ENCODE measurements around the gene TWF2. TPM values are rescaled to one million over a fixed set of nuclear protein-coding genes. Genes with fewer than 3 reads are reported as not detected.

Gene TWF2
- total RNA-seq, 3 donors from 2014 or later, result 69.7 to 76.5 (median 72.8) TPM

- peaks cover 10% of the 10 kb centered on the region for H3K4me1 Mint-ChIP-seq (ENCODE audit: low read depth)
- no peak overlapping the region for H3K4me3 Mint-ChIP-seq
- no peaks in the 10 kb centered on the region for H3K36me3 Mint-ChIP-seq (ENCODE audit: insufficient read depth)
- DNase-seq (no peak), ATAC-seq (no peak)
- H3K27me3 Mint-ChIP-seq (ENCODE audit: low read depth), result no peaks in the 10 kb centered on the region
- H3K9me3 Mint-ChIP-seq, result no peaks in the 10 kb centered on the region
Measured at GRCh38 chr3:52185311-52185710, 53.6 kb downstream of the TWF2 start.

GRCh38 chr3:52184690-52185089 lies 54.3 kb downstream of the TWF2 start:
- Mint-ChIP-seq H3K4me3 (no peak overlapping the region), H3K27me3 (ENCODE audit: low read depth) (no peaks in the 10 kb centered on the region), H3K4me1 (ENCODE audit: low read depth) (peaks cover 10% of the 10 kb centered on the region), H3K36me3 (ENCODE audit: insufficient read depth) (no peaks in the 10 kb centered on the region), H3K9me3 (no peaks in the 10 kb centered on the region)
- no peak for DNase-seq
- ATAC-seq, result no peak

DNA sequence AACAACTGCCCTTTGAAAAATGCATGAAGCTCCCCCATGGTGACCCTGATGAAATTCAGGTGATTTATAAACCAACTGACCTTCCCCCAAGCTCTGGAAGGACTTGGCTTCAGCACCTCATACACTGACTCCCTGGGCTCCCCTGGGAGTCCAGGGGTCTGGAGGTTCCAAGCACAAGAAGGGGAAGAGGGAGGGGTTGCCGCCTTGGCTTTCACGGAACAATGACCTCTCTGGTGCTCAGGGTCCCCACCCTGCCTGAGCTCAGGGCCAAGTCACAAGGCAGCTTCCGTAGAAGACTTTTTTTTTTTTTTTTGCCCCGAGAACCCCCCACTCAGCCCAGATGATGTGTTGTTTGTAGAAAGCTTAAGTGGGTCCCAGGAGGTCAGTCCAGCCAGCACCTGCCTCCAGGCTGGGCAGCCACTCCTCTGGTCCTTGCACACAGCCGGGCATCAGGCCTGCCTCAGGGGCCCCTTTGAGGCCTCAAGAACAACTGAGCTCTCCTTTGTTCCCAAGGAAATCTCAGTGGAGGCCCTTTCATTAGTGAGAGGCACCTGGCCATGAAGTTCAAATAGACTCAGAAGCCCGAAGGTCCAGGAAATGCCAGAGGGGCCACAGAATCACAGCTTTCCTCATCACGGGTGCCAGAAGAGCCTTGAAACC lies 55.0 kb downstream of the TWF2 start:
- H3K27me3 Mint-ChIP-seq (ENCODE audit: low read depth), result no peaks in the 10 kb centered on the region
- ATAC-seq (no peak), DNase-seq (no peak)
- H3K36me3 Mint-ChIP-seq (ENCODE audit: insufficient read depth), result no peaks in the 10 kb centered on the region
- H3K4me1 Mint-ChIP-seq (ENCODE audit: low read depth), result peaks cover 9% of the 10 kb centered on the region
- H3K4me3 Mint-ChIP-seq, result no peak overlapping the region
- H3K9me3 Mint-ChIP-seq, result no peaks in the 10 kb centered on the region

DNA sequence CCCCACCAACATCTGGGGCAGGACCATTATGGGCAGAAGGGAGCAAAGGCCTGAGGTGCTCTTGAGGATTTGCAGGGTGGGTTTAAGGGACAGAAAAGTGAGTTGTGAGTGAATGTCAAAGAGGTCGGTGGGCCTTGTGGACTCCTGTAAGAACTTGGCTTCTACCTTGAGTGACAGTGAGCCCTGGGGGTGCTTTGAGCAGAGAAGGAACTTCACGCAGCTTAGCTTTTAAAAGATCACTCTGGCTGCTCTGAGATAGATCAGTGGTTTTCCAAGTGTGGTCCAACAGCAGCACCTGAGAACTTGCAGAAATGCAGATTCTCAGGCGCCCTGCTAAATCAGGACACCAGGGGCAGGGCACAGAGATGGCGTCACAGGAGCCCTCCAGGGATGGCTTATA lies 56.3 kb downstream of the TWF2 start:
- ATAC-seq (no peak), DNase-seq (no peak)
- no peaks in the 10 kb centered on the region for H3K27me3 Mint-ChIP-seq (ENCODE audit: low read depth)
- H3K36me3 Mint-ChIP-seq (ENCODE audit: insufficient read depth), result no peaks in the 10 kb centered on the region
- peaks cover 7% of the 10 kb centered on the region for H3K4me1 Mint-ChIP-seq (ENCODE audit: low read depth)
- no peak overlapping the region for H3K4me3 Mint-ChIP-seq
- no peaks in the 10 kb centered on the region for H3K9me3 Mint-ChIP-seq

DNA sequence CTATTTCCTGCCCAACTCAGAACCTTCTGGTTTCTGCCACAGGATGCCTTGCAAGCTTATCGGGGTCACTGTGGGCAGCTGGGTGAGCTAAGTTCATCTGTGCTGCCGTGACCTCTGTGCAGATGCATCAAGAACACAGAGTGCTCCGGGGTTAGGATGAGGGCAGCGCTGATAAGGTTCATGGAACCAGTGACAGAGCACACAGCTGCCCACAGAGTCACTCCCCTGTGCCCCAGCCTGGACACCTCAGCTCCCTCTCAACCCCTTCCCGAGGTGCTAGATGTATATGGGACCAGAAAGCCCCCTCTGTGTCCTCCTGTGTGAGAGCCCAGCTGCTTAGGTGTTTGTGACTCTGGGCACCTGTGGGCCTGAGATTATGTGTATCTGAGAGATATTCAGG lies 56.8 kb downstream of the TWF2 start:
- no peak for DNase-seq
- peak in 1 of 2 donors; percentile 25 for ATAC-seq
- Mint-ChIP-seq H3K4me3 (no peak overlapping the region), H3K4me1 (ENCODE audit: low read depth) (peaks cover 7% of the 10 kb centered on the region), H3K36me3 (ENCODE audit: insufficient read depth) (no peaks in the 10 kb centered on the region), H3K27me3 (ENCODE audit: low read depth) (no peaks in the 10 kb centered on the region), H3K9me3 (no peaks in the 10 kb centered on the region)

DNA sequence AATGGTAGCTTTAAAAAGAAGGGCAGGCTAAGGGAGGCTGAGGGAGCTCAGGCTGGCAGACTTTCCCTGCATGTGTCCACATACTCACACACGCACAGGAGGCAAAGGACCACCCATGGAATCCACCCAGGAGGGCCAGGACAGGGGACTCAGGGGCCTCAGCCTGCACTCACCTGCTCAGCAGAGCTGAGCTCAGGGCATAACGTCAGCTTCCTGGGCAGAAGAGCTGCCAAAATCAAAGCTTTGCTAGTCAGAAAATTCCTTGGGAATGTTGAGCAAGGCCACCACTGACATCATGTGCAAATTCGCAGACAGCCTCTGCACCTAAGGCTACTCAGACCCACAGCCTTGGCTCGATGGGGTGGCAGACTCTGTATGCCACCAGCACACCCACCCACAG lies 57.4 kb downstream of the TWF2 start:
- no peak for ATAC-seq
- DNase-seq, result no peak
- Mint-ChIP-seq H3K9me3 (no peaks in the 10 kb centered on the region), H3K36me3 (ENCODE audit: insufficient read depth) (no peaks in the 10 kb centered on the region), H3K27me3 (ENCODE audit: low read depth) (no peaks in the 10 kb centered on the region), H3K4me1 (ENCODE audit: low read depth) (peaks cover 7% of the 10 kb centered on the region), H3K4me3 (no peak overlapping the region)

Other genes with a start within 250 kb of the TWF2 start
- 1,000 to 10,000 TPM; 1,732 to 1,841 (median 1,813) TPM for gene RPL29, start 243.3 kb downstream of the TWF2 start, total RNA-seq
- gene DUSP7, start 182.6 kb downstream of the TWF2 start, total RNA-seq, result 10 to 100 TPM; 33.4 to 43.6 (median 38.1) TPM
- 10 to 100 TPM in 2 of 3 donors, 1 to 10 TPM in 1; 9.7 to 14.3 (median 11.7) TPM for gene POC1A, start 84.7 kb downstream of the TWF2 start, total RNA-seq
- 10 to 100 TPM; 61.8 to 70.9 (median 66.2) TPM for gene ALAS1, start 41.0 kb downstream of the TWF2 start, total RNA-seq
- gene TLR9, start 13.5 kb downstream of the TWF2 start, total RNA-seq, result under 1 TPM in 1 of 3 donors, not detected in 2; 0.18 TPM
- gene PPM1M, start 6.6 kb upstream of the TWF2 start, total RNA-seq, result 10 to 100 TPM; 26.6 to 40.0 (median 39.7) TPM
- gene WDR82, start 39.5 kb upstream of the TWF2 start, total RNA-seq, result 100 to 1,000 TPM; 107 to 119 (median 115) TPM
- 10 to 100 TPM; 13.0 to 15.5 (median 13.3) TPM for gene GLYCTK, start 48.7 kb upstream of the TWF2 start, total RNA-seq
- 1 to 10 TPM; 6.4 to 8.4 (median 6.6) TPM for gene DNAH1, start 77.2 kb upstream of the TWF2 start, total RNA-seq
- 100 to 1,000 TPM; 117 to 130 (median 127) TPM for gene BAP1, start 170.8 kb upstream of the TWF2 start, total RNA-seq
- gene PHF7, start 171.5 kb upstream of the TWF2 start, total RNA-seq, result 1 to 10 TPM; 3.6 to 5.0 (median 4.8) TPM
- under 1 TPM; 0.05 to 0.24 (median 0.08) TPM for gene SEMA3G, start 205.9 kb upstream of the TWF2 start, total RNA-seq
- 1 to 10 TPM in 2 of 3 donors, under 1 TPM in 1; 0.46 to 1.4 (median 1.1) TPM for gene TNNC1, start 214.9 kb upstream of the TWF2 start, total RNA-seq
- gene NISCH, start 216.4 kb upstream of the TWF2 start, total RNA-seq, result 10 to 100 TPM; 60.2 to 69.1 (median 67.9) TPM

Data from activated T-cell treated with anti-CD3 and anti-CD28 coated beads, Interleukin-2, amount 50 U/mL, for 4 hours (primary cell).